ENCODE measurements around the gene NCLN. TPM values are rescaled to one million over a fixed set of nuclear protein-coding genes. Genes with fewer than 3 reads are reported as not detected.

NCLN gene
- polyA plus RNA-seq, 3 donors = 28.6 to 60.9 (median 34.5) TPM

GRCh38 chr19:3203805-3204645, 18.3 kb downstream of the NCLN start:
- H3K27ac ChIP-seq (ENCODE audit: low read depth in 1 of 2, low read length in 2 of 2) = no peak overlapping the region
- H3K79me2 ChIP-seq (ENCODE audit: insufficient read depth, low read length) = no peaks in the 10 kb centered on the region
- no peak for DNase-seq
- no peak overlapping the region for H3K4me2 ChIP-seq (replicated peaks; ENCODE audit: extremely low read depth, low read length, poor library complexity, severe bottlenecking)
- H2AFZ ChIP-seq (ENCODE audit: insufficient read depth, low read depth, low read length, poor library complexity, severe bottlenecking) = no peak overlapping the region
- no peaks in the 10 kb centered on the region for H4K20me1 ChIP-seq (ENCODE audit: insufficient read depth, low read length)
- WGBS (ENCODE audit: insufficient coverage) = 97% methylated on average over 37 of the region's 43 CpGs
- Mint-ChIP-seq H3K27ac (no peak overlapping the region), H3K4me1 (no peaks in the 10 kb centered on the region), H3K27me3 (ENCODE audit: low read depth in 3 of 3) (no peaks in the 10 kb centered on the region), H3K4me3 (no peak overlapping the region), H3K9me3 (no peaks in the 10 kb centered on the region), H3K36me3 (peaks cover 43 to 85% of the 10 kb centered on the region in 2 donors)
- H3K9me3 ChIP-seq (replicated peaks in 1 of 2; ENCODE audit: control insufficient read depth in 1 of 2, insufficient read depth in 1 of 2, low read length in 2 of 2) = no peaks in the 10 kb centered on the region
- H3K9ac ChIP-seq (ENCODE audit: insufficient read depth, low read length, poor library complexity, severe bottlenecking) = no peak overlapping the region
- H3K4me1 ChIP-seq (ENCODE audit: control insufficient read depth in 1 of 2, insufficient read depth in 2 of 2, low read length in 2 of 2) = no peaks in the 10 kb centered on the region
- H3K36me3 ChIP-seq (replicated peaks in 1 of 2; ENCODE audit: control insufficient read depth in 1 of 2, insufficient read depth in 2 of 2, low read length in 2 of 2) = peaks cover 76 to 86% of the 10 kb centered on the region in 2 donors
- no peak overlapping the region for H3K4me3 ChIP-seq (replicated peaks in 1 of 3; ENCODE audit: low read depth in 2 of 3, low read length in 3 of 3)
- no peak for TF ChIP-seq CTCF (IDR thresholded peaks at IDR 0.05)
- intact Hi-C loops (cut with micrococcal nuclease) = no loop called here
- no peaks in the 10 kb centered on the region for H3K27me3 ChIP-seq (ENCODE audit: control insufficient read depth in 2 of 2, insufficient read depth in 2 of 2, low read length in 2 of 2)

GRCh38 chr19:3204646-3205275, 19.0 kb downstream of the NCLN start:
- 95% methylated on average over 35 of the region's 35 CpGs for WGBS (ENCODE audit: insufficient coverage)
- Mint-ChIP-seq H3K9me3 (no peaks in the 10 kb centered on the region), H3K27ac (no peak overlapping the region)

More at GRCh38 chr19:3204646-3205275, 19.0 kb downstream of the NCLN start:
- H3K27me3 ChIP-seq (ENCODE audit: control insufficient read depth in 2 of 2, insufficient read depth in 2 of 2, low read length in 2 of 2) = no peaks in the 10 kb centered on the region
- H2AFZ ChIP-seq (ENCODE audit: insufficient read depth, low read depth, low read length, poor library complexity, severe bottlenecking) = no peak overlapping the region
- H4K20me1 ChIP-seq (ENCODE audit: insufficient read depth, low read length) = peaks cover under 1% of the 10 kb centered on the region
- no peaks in the 10 kb centered on the region for H3K4me1 ChIP-seq (ENCODE audit: control insufficient read depth in 1 of 2, insufficient read depth in 2 of 2, low read length in 2 of 2)
- H3K36me3 Mint-ChIP-seq = peaks cover 47 to 86% of the 10 kb centered on the region in 2 donors
- H3K36me3 ChIP-seq (replicated peaks in 1 of 2; ENCODE audit: control insufficient read depth in 1 of 2, insufficient read depth in 2 of 2, low read length in 2 of 2) = peaks cover 76 to 87% of the 10 kb centered on the region in 2 donors
- H3K4me1 Mint-ChIP-seq = no peaks in the 10 kb centered on the region
- no peak overlapping the region for H3K4me3 ChIP-seq (replicated peaks in 1 of 3; ENCODE audit: low read depth in 2 of 3, low read length in 3 of 3)
- intact Hi-C loops (cut with micrococcal nuclease) = no loop called here
- no peak overlapping the region for H3K4me3 Mint-ChIP-seq
- no peak overlapping the region for H3K4me2 ChIP-seq (replicated peaks; ENCODE audit: extremely low read depth, low read length, poor library complexity, severe bottlenecking)
- H3K27ac ChIP-seq (ENCODE audit: low read depth in 1 of 2, low read length in 2 of 2) = no peak overlapping the region
- H3K9me3 ChIP-seq (replicated peaks in 1 of 2; ENCODE audit: control insufficient read depth in 1 of 2, insufficient read depth in 1 of 2, low read length in 2 of 2) = no peaks in the 10 kb centered on the region
- no peak overlapping the region for H3K9ac ChIP-seq (ENCODE audit: insufficient read depth, low read length, poor library complexity, severe bottlenecking)
- no peaks in the 10 kb centered on the region for H3K79me2 ChIP-seq (ENCODE audit: insufficient read depth, low read length)
- no peak for TF ChIP-seq CTCF (IDR thresholded peaks at IDR 0.05)
- DNase-seq = no peak
- peaks cover 0 to 2% (median 0%) of the 10 kb centered on the region in 3 donors for H3K27me3 Mint-ChIP-seq (ENCODE audit: low read depth in 3 of 3)

Measured in CD14-positive monocyte (primary cell).